WTC11 (cell line): ENCODE results near the gene CCDC57. TPM values are rescaled to one million over a fixed set of nuclear protein-coding genes. Genes with fewer than 3 reads are reported as not detected.

Experiments
- ATAC-seq: fragments of 200-7000 bp; cut with Tn5 transposase; 2 replicates; pipeline ENCODE4 v1.10.0; 2021; ENCODE audit warnings: mild to moderate bottlenecking, moderate library complexity
- CTCF ChIA-PET: fragments of 300-600 bp; sonication (Branson Sonifier 250); formaldehyde crosslinking; loops from one replicate; lab custom pipeline; 2021; ENCODE audit warnings: antibody characterized with exemption; lab: Charles Lee
- POLR2A ChIA-PET: fragments of 350-600 bp; sonication (Branson Sonifier 250); formaldehyde crosslinking; loops from one replicate; lab custom pipeline; 2021; ENCODE audit warnings: antibody characterized with exemption; lab: Charles Lee
- DNase-seq: peaks from one replicate; pipeline ENCODE4 v3.0.0; 2021; ENCODE audit warnings: low spot score
- H3K27ac Mint-ChIP-seq: 2 replicates; pipeline ENCODE4 v1.8.0; 2021; ENCODE audit warnings: mixed read lengths
- H3K27me3 Mint-ChIP-seq: 2 replicates; pipeline ENCODE4 v1.8.0; 2021; ENCODE audit warnings: low read depth, mild to moderate bottlenecking, moderate library complexity, mixed read lengths
- H3K36me3 Mint-ChIP-seq: 2 replicates; pipeline ENCODE4 v1.8.0; 2021; ENCODE audit warnings: mixed read lengths
- H3K4me1 Mint-ChIP-seq: 2 replicates; pipeline ENCODE4 v1.8.0; 2022; ENCODE audit warnings: mixed read lengths
- H3K4me3 Mint-ChIP-seq: 2 replicates; pipeline ENCODE4 v1.8.0; 2021; ENCODE audit warnings: mild to moderate bottlenecking, moderate library complexity, mixed read lengths
- H3K9me3 Mint-ChIP-seq: 2 replicates; pipeline ENCODE4 v1.8.0; 2021; ENCODE audit warnings: mixed read lengths
- ELF4 ChIP-seq: sonication (generic); formaldehyde crosslinking; IDR thresholded peaks from 2 replicates; pipeline ENCODE4 v1.8.1; 2022; ENCODE audit warnings: low read depth, mild to moderate bottlenecking, moderate library complexity, missing genetic modification reagents
- ESRRA ChIP-seq: sonication (generic); formaldehyde crosslinking; IDR thresholded peaks from 2 replicates; pipeline ENCODE4 v1.8.1; 2022; ENCODE audit warnings: mild to moderate bottlenecking, missing genetic modification reagents, borderline replicate concordance
- FOXJ3 ChIP-seq: sonication (generic); formaldehyde crosslinking; IDR thresholded peaks from 2 replicates; pipeline ENCODE4 v1.9.0; 2021; ENCODE audit warnings: missing genetic modification reagents, mild to moderate bottlenecking, borderline replicate concordance
- GTF2I ChIP-seq: fragments of 250-450 bp; sonication (Bioruptor Pico); conservative IDR thresholded peaks from 2 replicates; pipeline ENCODE4 v1.4.0; 2021; ENCODE audit warnings: mild to moderate bottlenecking
- HMGA2 ChIP-seq: fragments of 250-450 bp; sonication (Bioruptor Pico); IDR thresholded peaks from 2 replicates; pipeline ENCODE4 v1.4.0; 2021; ENCODE audit warnings: mild to moderate bottlenecking, moderate library complexity
- IRF2 ChIP-seq: sonication (generic); formaldehyde crosslinking; IDR thresholded peaks from 2 replicates; pipeline ENCODE4 v1.8.0; 2022; ENCODE audit warnings: low read depth, missing genetic modification reagents, borderline replicate concordance
- KAT7 ChIP-seq: sonication (generic); formaldehyde crosslinking; IDR thresholded peaks from 2 replicates; pipeline ENCODE4 v1.8.1; 2023; ENCODE audit warnings: missing genetic modification reagents, mild to moderate bottlenecking, borderline replicate concordance
- MXD4 ChIP-seq: fragments of 250-450 bp; sonication (Bioruptor Pico); IDR thresholded peaks from 2 replicates; pipeline ENCODE4 v1.8.0; 2021; ENCODE audit warnings: mild to moderate bottlenecking, moderate library complexity, borderline replicate concordance
- NR1H2 ChIP-seq: sonication (generic); formaldehyde crosslinking; IDR thresholded peaks from 2 replicates; pipeline ENCODE4 v1.9.0; 2021; ENCODE audit warnings: mild to moderate bottlenecking, moderate library complexity, missing genetic modification reagents
- PRRX2 ChIP-seq: fragments of 250-450 bp; sonication (Bioruptor Pico); IDR thresholded peaks from 2 replicates; pipeline ENCODE4 v1.8.0; 2021; ENCODE audit warnings: mild to moderate bottlenecking
- RORB ChIP-seq: fragments of 250-450 bp; sonication (Bioruptor Pico); IDR thresholded peaks from 2 replicates; pipeline ENCODE4 v1.9.0; 2021; ENCODE audit warnings: mild to moderate bottlenecking
- SMAD3 ChIP-seq: sonication (generic); formaldehyde crosslinking; IDR thresholded peaks from 2 replicates; pipeline ENCODE4 v1.8.0; 2022; ENCODE audit warnings: missing genetic modification reagents, mild to moderate bottlenecking, borderline replicate concordance
- TP53 ChIP-seq: sonication (generic); formaldehyde crosslinking; IDR thresholded peaks from 2 replicates; pipeline ENCODE4 v1.8.1; 2023; ENCODE audit warnings: mild to moderate bottlenecking, missing genetic modification reagents
- ZNF121 ChIP-seq: sonication (generic); formaldehyde crosslinking; IDR thresholded peaks from 2 replicates; pipeline ENCODE4 v1.8.0; 2023; ENCODE audit warnings: missing genetic modification reagents
- ZNF219 ChIP-seq: sonication (generic); formaldehyde crosslinking; IDR thresholded peaks from 2 replicates; pipeline ENCODE4 v1.8.0; 2023; ENCODE audit warnings: missing genetic modification reagents, mild to moderate bottlenecking, borderline replicate concordance
- ZNF396 ChIP-seq: fragments of 250-450 bp; sonication (Bioruptor Pico); IDR thresholded peaks from 2 replicates; pipeline ENCODE4 v1.8.0; 2021; ENCODE audit warnings: mild to moderate bottlenecking, moderate library complexity, borderline replicate concordance
- ZNF416 ChIP-seq: fragments of 250-450 bp; sonication (Bioruptor Pico); IDR thresholded peaks from 2 replicates; pipeline ENCODE4 v1.9.0; 2021; ENCODE audit warnings: mild to moderate bottlenecking, inconsistent platforms
- total RNA-seq: library from RNA; stranded (reverse); gene quantifications from 3 replicates; pipeline ENCODE4 v1.2.3, GENCODE V29; 2021
- TF ChIP-seq, protein P1 (sequence below): sonication (generic); formaldehyde crosslinking; IDR thresholded peaks from 2 replicates; pipeline ENCODE4 v1.8.0; 2022; ENCODE audit warnings: mild to moderate bottlenecking, missing genetic modification reagents
- TF ChIP-seq, protein P2 (sequence below): sonication (generic); formaldehyde crosslinking; IDR thresholded peaks from 2 replicates; pipeline ENCODE4 v1.8.0; 2022; ENCODE audit warnings: missing genetic modification reagents
- TF ChIP-seq, protein P3 (sequence below): fragments of 200-600 bp; IDR thresholded peaks from 2 replicates; pipeline ENCODE4 v1.8.0; 2022; ENCODE audit warnings: antibody characterized with exemption
- TF ChIP-seq, protein P4 (sequence below): sonication (generic); formaldehyde crosslinking; conservative IDR thresholded peaks from 2 replicates; pipeline ENCODE4 v1.8.1; 2023; ENCODE audit warnings: mild to moderate bottlenecking, low read depth, missing genetic modification reagents, moderate library complexity
- TF ChIP-seq, protein P5 (sequence below): sonication (generic); formaldehyde crosslinking; IDR thresholded peaks from 2 replicates; pipeline ENCODE4 v1.8.0; 2023; ENCODE audit warnings: mild to moderate bottlenecking, missing genetic modification reagents
- TF ChIP-seq, protein P6 (sequence below): sonication (generic); formaldehyde crosslinking; IDR thresholded peaks from 2 replicates; pipeline ENCODE4 v1.8.1; 2022; ENCODE audit warnings: mild to moderate bottlenecking, moderate library complexity, missing genetic modification reagents

The CCDC57 gene
- total RNA-seq, 1 experiment from 2014 or later: 20.0 TPM

DNA sequence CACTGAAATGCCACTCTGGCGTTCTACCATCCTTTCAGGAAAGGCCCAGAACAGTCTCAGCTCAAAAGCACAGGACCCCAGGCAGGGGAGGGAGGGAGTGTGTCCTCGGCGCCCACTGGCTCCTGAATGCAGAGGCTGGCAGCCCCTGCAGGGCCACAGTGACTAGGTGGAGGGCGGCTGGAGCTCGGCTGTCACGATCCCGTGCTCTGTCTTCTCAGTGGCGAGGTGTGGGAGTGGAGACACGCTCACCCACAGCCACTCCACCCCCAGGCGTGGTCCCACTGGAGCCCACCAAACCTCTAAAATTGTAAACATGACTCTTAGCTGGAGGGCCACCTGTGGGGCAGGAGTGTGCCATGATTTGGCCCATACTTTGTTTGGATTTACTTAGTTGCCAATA lies 98.2 kb downstream of the CCDC57 start (continued):
- TF ChIP-seq, protein P1, sequence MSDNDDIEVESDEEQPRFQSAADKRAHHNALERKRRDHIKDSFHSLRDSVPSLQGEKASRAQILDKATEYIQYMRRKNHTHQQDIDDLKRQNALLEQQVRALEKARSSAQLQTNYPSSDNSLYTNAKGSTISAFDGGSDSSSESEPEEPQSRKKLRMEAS (CRISPR knock-in tag): no peak
- TF ChIP-seq, protein P2, sequence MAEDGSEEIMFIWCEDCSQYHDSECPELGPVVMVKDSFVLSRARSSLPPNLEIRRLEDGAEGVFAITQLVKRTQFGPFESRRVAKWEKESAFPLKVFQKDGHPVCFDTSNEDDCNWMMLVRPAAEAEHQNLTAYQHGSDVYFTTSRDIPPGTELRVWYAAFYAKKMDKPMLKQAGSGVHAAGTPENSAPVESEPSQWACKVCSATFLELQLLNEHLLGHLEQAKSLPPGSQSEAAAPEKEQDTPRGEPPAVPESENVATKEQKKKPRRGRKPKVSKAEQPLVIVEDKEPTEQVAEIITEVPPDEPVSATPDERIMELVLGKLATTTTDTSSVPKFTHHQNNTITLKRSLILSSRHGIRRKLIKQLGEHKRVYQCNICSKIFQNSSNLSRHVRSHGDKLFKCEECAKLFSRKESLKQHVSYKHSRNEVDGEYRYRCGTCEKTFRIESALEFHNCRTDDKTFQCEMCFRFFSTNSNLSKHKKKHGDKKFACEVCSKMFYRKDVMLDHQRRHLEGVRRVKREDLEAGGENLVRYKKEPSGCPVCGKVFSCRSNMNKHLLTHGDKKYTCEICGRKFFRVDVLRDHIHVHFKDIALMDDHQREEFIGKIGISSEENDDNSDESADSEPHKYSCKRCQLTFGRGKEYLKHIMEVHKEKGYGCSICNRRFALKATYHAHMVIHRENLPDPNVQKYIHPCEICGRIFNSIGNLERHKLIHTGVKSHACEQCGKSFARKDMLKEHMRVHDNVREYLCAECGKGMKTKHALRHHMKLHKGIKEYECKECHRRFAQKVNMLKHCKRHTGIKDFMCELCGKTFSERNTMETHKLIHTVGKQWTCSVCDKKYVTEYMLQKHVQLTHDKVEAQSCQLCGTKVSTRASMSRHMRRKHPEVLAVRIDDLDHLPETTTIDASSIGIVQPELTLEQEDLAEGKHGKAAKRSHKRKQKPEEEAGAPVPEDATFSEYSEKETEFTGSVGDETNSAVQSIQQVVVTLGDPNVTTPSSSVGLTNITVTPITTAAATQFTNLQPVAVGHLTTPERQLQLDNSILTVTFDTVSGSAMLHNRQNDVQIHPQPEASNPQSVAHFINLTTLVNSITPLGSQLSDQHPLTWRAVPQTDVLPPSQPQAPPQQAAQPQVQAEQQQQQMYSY: no peak
- TF ChIP-seq, protein P3, sequence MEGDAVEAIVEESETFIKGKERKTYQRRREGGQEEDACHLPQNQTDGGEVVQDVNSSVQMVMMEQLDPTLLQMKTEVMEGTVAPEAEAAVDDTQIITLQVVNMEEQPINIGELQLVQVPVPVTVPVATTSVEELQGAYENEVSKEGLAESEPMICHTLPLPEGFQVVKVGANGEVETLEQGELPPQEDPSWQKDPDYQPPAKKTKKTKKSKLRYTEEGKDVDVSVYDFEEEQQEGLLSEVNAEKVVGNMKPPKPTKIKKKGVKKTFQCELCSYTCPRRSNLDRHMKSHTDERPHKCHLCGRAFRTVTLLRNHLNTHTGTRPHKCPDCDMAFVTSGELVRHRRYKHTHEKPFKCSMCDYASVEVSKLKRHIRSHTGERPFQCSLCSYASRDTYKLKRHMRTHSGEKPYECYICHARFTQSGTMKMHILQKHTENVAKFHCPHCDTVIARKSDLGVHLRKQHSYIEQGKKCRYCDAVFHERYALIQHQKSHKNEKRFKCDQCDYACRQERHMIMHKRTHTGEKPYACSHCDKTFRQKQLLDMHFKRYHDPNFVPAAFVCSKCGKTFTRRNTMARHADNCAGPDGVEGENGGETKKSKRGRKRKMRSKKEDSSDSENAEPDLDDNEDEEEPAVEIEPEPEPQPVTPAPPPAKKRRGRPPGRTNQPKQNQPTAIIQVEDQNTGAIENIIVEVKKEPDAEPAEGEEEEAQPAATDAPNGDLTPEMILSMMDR: no peak
- TF ChIP-seq ZNF219 (CRISPR knock-in tag): no peak
- TF ChIP-seq GTF2I (CRISPR knock-in tag): no peak
- TF ChIP-seq HMGA2: no peak
- TF ChIP-seq MXD4 (CRISPR knock-in tag): no peak
- no peak for TF ChIP-seq FOXJ3 (CRISPR knock-in tag)

DNA sequence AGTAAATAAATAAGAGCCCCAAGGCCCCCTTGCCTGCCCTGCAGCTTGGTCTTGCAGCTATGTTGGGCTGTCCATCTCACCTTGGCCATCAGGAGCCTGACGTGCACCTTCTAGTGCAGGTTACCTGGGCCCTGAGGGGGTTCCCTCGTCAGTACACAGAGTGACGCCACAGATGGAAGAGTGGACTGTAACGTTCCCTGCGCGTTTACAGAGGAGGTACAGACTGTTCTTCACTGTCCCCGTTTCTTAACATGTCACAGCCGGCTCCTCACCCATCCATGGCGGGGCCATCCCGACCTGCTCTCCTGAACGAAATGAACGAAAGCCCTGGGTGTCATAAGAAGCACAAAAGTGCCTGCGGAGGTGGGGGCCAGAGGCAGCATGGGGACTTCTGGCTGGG lies 98.7 kb downstream of the CCDC57 start:
- Mint-ChIP-seq H3K27me3 (peaks cover 55% of the 10 kb centered on the region), H3K27ac (no peak overlapping the region), H3K4me3 (no peak overlapping the region), H3K9me3 (no peaks in the 10 kb centered on the region), H3K36me3 (no peaks in the 10 kb centered on the region), H3K4me1 (peaks cover 10% of the 10 kb centered on the region)
- no peak for DNase-seq
- CTCF ChIA-PET: interaction anchor here (0.6 to 1.8 kb wide), 3 partner anchors 44 to 92 kb away, joined by 4 to 6 read pairs (median 5); no protein-coding TSS in a partner anchor
- POLR2A ChIA-PET: no interaction called here
- no peak for ATAC-seq
- no peak for TF ChIP-seq RORB (CRISPR knock-in tag)
- TF ChIP-seq, protein P4, sequence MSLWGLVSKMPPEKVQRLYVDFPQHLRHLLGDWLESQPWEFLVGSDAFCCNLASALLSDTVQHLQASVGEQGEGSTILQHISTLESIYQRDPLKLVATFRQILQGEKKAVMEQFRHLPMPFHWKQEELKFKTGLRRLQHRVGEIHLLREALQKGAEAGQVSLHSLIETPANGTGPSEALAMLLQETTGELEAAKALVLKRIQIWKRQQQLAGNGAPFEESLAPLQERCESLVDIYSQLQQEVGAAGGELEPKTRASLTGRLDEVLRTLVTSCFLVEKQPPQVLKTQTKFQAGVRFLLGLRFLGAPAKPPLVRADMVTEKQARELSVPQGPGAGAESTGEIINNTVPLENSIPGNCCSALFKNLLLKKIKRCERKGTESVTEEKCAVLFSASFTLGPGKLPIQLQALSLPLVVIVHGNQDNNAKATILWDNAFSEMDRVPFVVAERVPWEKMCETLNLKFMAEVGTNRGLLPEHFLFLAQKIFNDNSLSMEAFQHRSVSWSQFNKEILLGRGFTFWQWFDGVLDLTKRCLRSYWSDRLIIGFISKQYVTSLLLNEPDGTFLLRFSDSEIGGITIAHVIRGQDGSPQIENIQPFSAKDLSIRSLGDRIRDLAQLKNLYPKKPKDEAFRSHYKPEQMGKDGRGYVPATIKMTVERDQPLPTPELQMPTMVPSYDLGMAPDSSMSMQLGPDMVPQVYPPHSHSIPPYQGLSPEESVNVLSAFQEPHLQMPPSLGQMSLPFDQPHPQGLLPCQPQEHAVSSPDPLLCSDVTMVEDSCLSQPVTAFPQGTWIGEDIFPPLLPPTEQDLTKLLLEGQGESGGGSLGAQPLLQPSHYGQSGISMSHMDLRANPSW (CRISPR knock-in tag): no peak
- TF ChIP-seq ELF4 (CRISPR knock-in tag): no peak
- no peak for TF ChIP-seq NR1H2 (CRISPR knock-in tag)
- TF ChIP-seq, protein P3: no peak
- no peak for TF ChIP-seq IRF2
- TF ChIP-seq KAT7 (CRISPR knock-in tag): no peak
- TF ChIP-seq ESRRA (CRISPR knock-in tag): no peak
- TF ChIP-seq ZNF396 (CRISPR knock-in tag): no peak
- TF ChIP-seq PRRX2: no peak
- TF ChIP-seq, protein P5, sequence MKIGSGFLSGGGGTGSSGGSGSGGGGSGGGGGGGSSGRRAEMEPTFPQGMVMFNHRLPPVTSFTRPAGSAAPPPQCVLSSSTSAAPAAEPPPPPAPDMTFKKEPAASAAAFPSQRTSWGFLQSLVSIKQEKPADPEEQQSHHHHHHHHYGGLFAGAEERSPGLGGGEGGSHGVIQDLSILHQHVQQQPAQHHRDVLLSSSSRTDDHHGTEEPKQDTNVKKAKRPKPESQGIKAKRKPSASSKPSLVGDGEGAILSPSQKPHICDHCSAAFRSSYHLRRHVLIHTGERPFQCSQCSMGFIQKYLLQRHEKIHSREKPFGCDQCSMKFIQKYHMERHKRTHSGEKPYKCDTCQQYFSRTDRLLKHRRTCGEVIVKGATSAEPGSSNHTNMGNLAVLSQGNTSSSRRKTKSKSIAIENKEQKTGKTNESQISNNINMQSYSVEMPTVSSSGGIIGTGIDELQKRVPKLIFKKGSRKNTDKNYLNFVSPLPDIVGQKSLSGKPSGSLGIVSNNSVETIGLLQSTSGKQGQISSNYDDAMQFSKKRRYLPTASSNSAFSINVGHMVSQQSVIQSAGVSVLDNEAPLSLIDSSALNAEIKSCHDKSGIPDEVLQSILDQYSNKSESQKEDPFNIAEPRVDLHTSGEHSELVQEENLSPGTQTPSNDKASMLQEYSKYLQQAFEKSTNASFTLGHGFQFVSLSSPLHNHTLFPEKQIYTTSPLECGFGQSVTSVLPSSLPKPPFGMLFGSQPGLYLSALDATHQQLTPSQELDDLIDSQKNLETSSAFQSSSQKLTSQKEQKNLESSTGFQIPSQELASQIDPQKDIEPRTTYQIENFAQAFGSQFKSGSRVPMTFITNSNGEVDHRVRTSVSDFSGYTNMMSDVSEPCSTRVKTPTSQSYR (CRISPR knock-in tag): no peak
- TF ChIP-seq, protein P6, sequence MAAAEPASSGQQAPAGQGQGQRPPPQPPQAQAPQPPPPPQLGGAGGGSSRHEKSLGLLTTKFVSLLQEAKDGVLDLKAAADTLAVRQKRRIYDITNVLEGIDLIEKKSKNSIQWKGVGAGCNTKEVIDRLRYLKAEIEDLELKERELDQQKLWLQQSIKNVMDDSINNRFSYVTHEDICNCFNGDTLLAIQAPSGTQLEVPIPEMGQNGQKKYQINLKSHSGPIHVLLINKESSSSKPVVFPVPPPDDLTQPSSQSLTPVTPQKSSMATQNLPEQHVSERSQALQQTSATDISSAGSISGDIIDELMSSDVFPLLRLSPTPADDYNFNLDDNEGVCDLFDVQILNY (CRISPR knock-in tag): no peak
- TF ChIP-seq TP53 (CRISPR knock-in tag): no peak
- TF ChIP-seq, protein P1 (CRISPR knock-in tag): no peak
- TF ChIP-seq ZNF416 (CRISPR knock-in tag): no peak
- TF ChIP-seq ZNF121 (CRISPR knock-in tag): no peak
- TF ChIP-seq SMAD3: no peak
